ENCODE results near the gene NCOA6. TPM values are rescaled to one million over a fixed set of nuclear protein-coding genes. Genes with fewer than 3 reads are reported as not detected.

The NCOA6 gene
- total and polyA plus RNA-seq, 2 of the 4 experiments (the other 2 are of a cell fraction) = 3.6 to 13.1 TPM

GRCh38 chr20:34691838-34692237, 133.6 kb downstream of the NCOA6 start:
- TF ChIP-seq ELK1 (IDR thresholded peaks at IDR 0.05; ENCODE audit: borderline replicate concordance, low read depth, low read length) (no peak), MAFK (IDR thresholded peaks at IDR 0.05; ENCODE audit: low read depth, low read length) (no peak), NFE2L2 (IDR thresholded peaks at IDR 0.05; ENCODE audit: low read depth, low read length) (no peak), RAD21 (IDR thresholded peaks at IDR 0.05; ENCODE audit: low read length) (no peak), POLR2A (IDR thresholded peaks at IDR 0.05; ENCODE audit: low read depth, low read length) (no peak), MAZ (IDR thresholded peaks at IDR 0.05; ENCODE audit: borderline replicate concordance, low read depth, low read length) (no peak), CEBPB (IDR thresholded peaks at IDR 0.05; ENCODE audit: low read depth, low read length) (no peak), RCOR1 (IDR thresholded peaks at IDR 0.05; ENCODE audit: insufficient replicate concordance, low read length) (no peak), CTCF (conservative IDR thresholded peaks at IDR 0.05; ENCODE audit: low read depth, low read length) (no peak), SMC3 (IDR thresholded peaks at IDR 0.05; ENCODE audit: low read depth, low read length) (no peak), CHD1 (IDR thresholded peaks at IDR 0.05; ENCODE audit: low read depth, low read length) (no peak), BHLHE40 (IDR thresholded peaks at IDR 0.05; ENCODE audit: low read depth, low read length) (no peak), RFX5 (IDR thresholded peaks at IDR 0.05; ENCODE audit: low read depth, low read length) (no peak), USF2 (IDR thresholded peaks at IDR 0.05; ENCODE audit: low read depth, low read length) (no peak)
- Histone ChIP-seq H3K4me2 (ENCODE audit: low read depth, low read length) (no peak overlapping the region), H3K9me3 (ENCODE audit: control insufficient read depth, insufficient read depth, low read length) (no peaks in the 10 kb centered on the region), H2AK9ac (replicated peaks; ENCODE audit: low read depth, low read length, poor library complexity) (no peak overlapping the region), H4K8ac (ENCODE audit: low read depth in 2 of 2, low read length in 2 of 2) (no peak overlapping the region), H2AK5ac (ENCODE audit: low read depth, low read length) (no peak overlapping the region), H4K91ac (ENCODE audit: insufficient read depth, low read depth, low read length) (no peak overlapping the region), H3K23ac (ENCODE audit: low read depth, low read length) (no peak overlapping the region), H2AFZ (replicated peaks; ENCODE audit: low read length, poor library complexity) (no peak overlapping the region), H4K5ac (ENCODE audit: low read depth, low read length) (no peak overlapping the region), H3K27ac (ENCODE audit: insufficient read depth, low read length) (no peak overlapping the region), H2BK120ac (ENCODE audit: low read depth, low read length) (no peak overlapping the region), H3K79me1 (ENCODE audit: low read depth in 1 of 2, low read length in 2 of 2) (no peaks in the 10 kb centered on the region), H3K4ac (ENCODE audit: low read depth, low read length) (no peak overlapping the region), H2BK20ac (ENCODE audit: low read depth, low read length) (no peak overlapping the region), H3K36me3 (ENCODE audit: control insufficient read depth, insufficient read depth, low read length) (no peaks in the 10 kb centered on the region), H3K56ac (ENCODE audit: extremely low read depth, insufficient read depth, low read length) (no peak overlapping the region), H3K9ac (ENCODE audit: low read depth, low read length) (no peak overlapping the region), H3K14ac (replicated peaks; ENCODE audit: low read depth, low read length) (no peak overlapping the region), H3K9me1 (ENCODE audit: insufficient read depth, low read length) (no peaks in the 10 kb centered on the region), H2BK5ac (ENCODE audit: low read depth, low read length, poor library complexity, severe bottlenecking) (no peak overlapping the region), H3K4me1 (ENCODE audit: control insufficient read depth, insufficient read depth, low read length) (no peaks in the 10 kb centered on the region), H3K27me3 (ENCODE audit: control insufficient read depth, insufficient read depth, low read length) (no peaks in the 10 kb centered on the region), H2BK15ac (ENCODE audit: low read depth, low read length) (no peak overlapping the region), H3K18ac (ENCODE audit: low read depth, low read length) (no peak overlapping the region), H4K20me1 (ENCODE audit: insufficient read depth, low read length) (no peaks in the 10 kb centered on the region), H3K4me3 (ENCODE audit: insufficient read depth, low read depth, low read length) (no peak overlapping the region)
- intact Hi-C loops (cut with micrococcal nuclease) (no loop called here), dilution Hi-C loops (cut with HindIII; ENCODE audit: low sequenced_read_pairs, unreplicated experiment) (no loop called here), in situ Hi-C loops (cut with MboI; ENCODE audit: low sequenced_read_pairs) (no loop called here)
- WGBS, 2 experiments (ENCODE audit: extremely low coverage in 2 of 2, insufficient read length in 1 of 2) = no CpG with 5 or more reads among the region's 3 CpGs
- ChIA-PET CTCF (no interaction called here), POLR2A (ENCODE audit: unreplicated experiment) (no interaction called here)
- no TSS peak for BruUV-seq (replicated peaks)
- ATAC-seq (ENCODE audit: low read depth) = no peak
- DNase-seq = no peak
